Cardiac muscle cell (in vitro differentiated cells and primary cell): ENCODE results near the gene TREM2. TPM values are rescaled to one million over a fixed set of nuclear protein-coding genes. Genes with fewer than 3 reads are reported as not detected.

Experiments
- DNase-seq, 2 donors: peaks; one replicate each; pipeline versions ENCODE4 v3.0.0 to v3.0.0-alpha.2; 2010 to 2017; ENCODE audit warnings: low read depth in 1 of 2, low spot score in 1 of 2
- H3K27ac ChIP-seq: fragments of 200-600 bp; sonication (generic); 2 replicates; pipeline ENCODE4 v1.5.1; 2016
- H3K27me3 ChIP-seq: fragments of 200-600 bp; sonication (generic); 2 replicates; pipeline ENCODE4 v1.6.0; 2016; ENCODE audit warnings: control low read depth
- H3K36me3 ChIP-seq: fragments of 200-600 bp; sonication (generic); 2 replicates; pipeline ENCODE4 v1.5.1; 2016; ENCODE audit warnings: control low read depth
- H3K4me1 ChIP-seq: fragments of 200-600 bp; sonication (generic); 2 replicates; pipeline ENCODE4 v1.8.1; 2017; ENCODE audit warnings: low read depth, mild to moderate bottlenecking, mixed run types
- H3K4me3 ChIP-seq: fragments of 200-600 bp; sonication (generic); 2 replicates; pipeline ENCODE4 v1.5.1; 2016; ENCODE audit warnings: mild to moderate bottlenecking
- H3K9me3 ChIP-seq: fragments of 200-600 bp; sonication (generic); 2 replicates; pipeline ENCODE4 v1.5.1; 2017; ENCODE audit warnings: low read depth, mild to moderate bottlenecking, control low read depth
- CTCF ChIP-seq: IDR thresholded peaks from 2 replicates; pipeline ENCODE4 v1.5.1; 2012; ENCODE audit warnings: low read depth, mild to moderate bottlenecking, low read length
- polyA plus RNA-seq: library from polyadenylated mRNA; unstranded; fragments of >200 nt; fragmentation: Nextera tagmentation; extraction: Ambion mirVana; gene quantifications from 2 replicates; pipeline ENCODE4 v1.2.1, GENCODE V29; 2016
- total RNA-seq: library from RNA; depleted of rRNA; stranded (reverse); fragments of >200 nt; gene quantifications from 2 replicates; pipeline ENCODE4 v1.2.3, GENCODE V29; 2016

The TREM2 gene
- not detected in 2 replicates for total RNA-seq
- not detected in 2 replicates for polyA plus RNA-seq

- H3K9me3 ChIP-seq: no peaks in the 10 kb centered on the region
- TF ChIP-seq CTCF: no peak
- DNase-seq: peak in 1 of 2 donors; percentile 9
- no peaks in the 10 kb centered on the region for H3K4me1 ChIP-seq
- H3K4me3 ChIP-seq: no peak within 1 kb of the TSS
- no peak within 1 kb of the TSS for H3K27ac ChIP-seq
- no peaks in the 10 kb centered on the region for H3K36me3 ChIP-seq
- H3K27me3 ChIP-seq: no peaks in the 10 kb centered on the region
Observed at GRCh38 chr6:41162687-41163418, at the start of gene TREM2. Gene TREM2 (minus strand): TSS chr6:41163116. CDS start chr6:41163082, 34 bp downstream.

GRCh38 chr6:41209547-41210320 is 46.8 kb upstream of the TREM2 start:
- H3K4me1 ChIP-seq: no peaks in the 10 kb centered on the region
- H3K9me3 ChIP-seq: no peaks in the 10 kb centered on the region
- H3K4me3 ChIP-seq: no peak overlapping the region
- H3K36me3 ChIP-seq: no peaks in the 10 kb centered on the region
- H3K27me3 ChIP-seq: no peaks in the 10 kb centered on the region
- no peak overlapping the region for H3K27ac ChIP-seq
- TF ChIP-seq CTCF: no peak
- DNase-seq: no peak

GRCh38 chr6:41208439-41209106 is 45.7 kb upstream of the TREM2 start:
- Histone ChIP-seq H3K9me3 (no peaks in the 10 kb centered on the region), H3K4me1 (no peaks in the 10 kb centered on the region), H3K27ac (no peak overlapping the region), H3K27me3 (no peaks in the 10 kb centered on the region), H3K36me3 (no peaks in the 10 kb centered on the region), H3K4me3 (no peak overlapping the region)
- TF ChIP-seq CTCF: no peak
- DNase-seq: no peak

- Histone ChIP-seq H3K27ac (no peak overlapping the region), H3K27me3 (no peaks in the 10 kb centered on the region), H3K9me3 (no peaks in the 10 kb centered on the region), H3K4me1 (peaks cover 7% of the 10 kb centered on the region), H3K4me3 (no peak overlapping the region), H3K36me3 (no peaks in the 10 kb centered on the region)
- DNase-seq: no peak
- no peak for TF ChIP-seq CTCF
Observed at GRCh38 chr6:41204156-41204555, 41.2 kb upstream of the TREM2 start.

- Histone ChIP-seq H3K4me1 (peaks cover 7% of the 10 kb centered on the region), H3K27ac (no peak overlapping the region), H3K9me3 (no peaks in the 10 kb centered on the region), H3K36me3 (no peaks in the 10 kb centered on the region), H3K27me3 (no peaks in the 10 kb centered on the region), H3K4me3 (no peak overlapping the region)
- DNase-seq: no peak
- TF ChIP-seq CTCF: no peak
Observed at GRCh38 chr6:41201764-41202173, 38.9 kb upstream of the TREM2 start.
